Ishikawa (cell line): Measurements from ENCODE around the gene FBXL19.

Experiments
- CEBPB ChIP-seq: IDR thresholded peaks from 2 replicates; pipeline ENCODE4 v1.6.1; 2012
- EP300 ChIP-seq: IDR thresholded peaks from 2 replicates; pipeline ENCODE4 v1.6.1; 2012; ENCODE audit warnings: borderline replicate concordance
- FOXM1 ChIP-seq: IDR thresholded peaks from 2 replicates; pipeline ENCODE4 v1.6.1; 2012; ENCODE audit warnings: low read depth, borderline replicate concordance
- NFIC ChIP-seq: IDR thresholded peaks from 2 replicates; pipeline ENCODE4 v1.6.1; 2012
- RAD21 ChIP-seq: IDR thresholded peaks from 2 replicates; pipeline ENCODE4 v1.6.1; 2012; ENCODE audit warnings: low read depth
- REST ChIP-seq: IDR thresholded peaks from 2 replicates; pipeline ENCODE4 v1.6.1; 2012; ENCODE audit warnings: low read depth, mild to moderate bottlenecking
- TAF1 ChIP-seq: IDR thresholded peaks from 2 replicates; pipeline ENCODE4 v1.6.1; 2012; ENCODE audit warnings: low read depth, mild to moderate bottlenecking
- YY1 ChIP-seq: IDR thresholded peaks from 2 replicates; pipeline ENCODE4 v1.6.1; 2012; ENCODE audit warnings: low read depth

DNA sequence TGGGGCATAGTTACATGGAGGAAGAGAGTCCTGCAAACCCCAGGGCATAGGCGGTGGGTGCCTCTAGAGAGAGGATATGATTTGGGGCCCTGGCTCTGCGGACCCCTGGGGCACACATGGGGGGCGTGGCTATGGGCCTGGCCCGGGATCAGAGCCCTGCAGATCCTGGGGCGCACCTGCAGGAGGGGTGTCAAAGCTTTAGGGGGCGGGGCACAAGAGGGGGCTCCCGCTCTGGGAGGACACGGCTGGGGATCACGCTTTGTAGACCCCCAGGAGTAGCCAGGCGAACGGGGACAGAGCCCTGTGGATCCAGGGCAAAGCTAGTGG, 30.0 kb upstream of the FBXL19 start:
- TF ChIP-seq EP300 = no peak
- no peak for TF ChIP-seq NFIC
- no peak for TF ChIP-seq REST
- no peak for TF ChIP-seq TAF1
- no peak for TF ChIP-seq FOXM1
- TF ChIP-seq YY1 = no peak
- TF ChIP-seq CEBPB = no peak
- no peak for TF ChIP-seq RAD21
